SK-N-MC (cell line): ENCODE results near the gene CACNA1C.

Experiments
- EZH2 ChIP-seq: fragments of 200-600 bp; sonication (generic); IDR thresholded peaks from one replicate; pipeline ENCODE4 v1.6.1; 2017; ENCODE audit warnings: antibody characterized with exemption
- FOXP2 ChIP-seq: optimal IDR thresholded peaks from 2 replicates; pipeline ENCODE3; 2011; ENCODE audit warnings: mild to moderate bottlenecking, moderate library complexity; ENCODE audit not compliant: insufficient read depth; ENCODE audit errors: extremely low read length, control extremely low read depth
- POLR2AphosphoS5 ChIP-seq: IDR thresholded peaks from 2 replicates; pipeline ENCODE4 v1.6.1; 2012; ENCODE audit warnings: mild to moderate bottlenecking, low read depth, low read length, borderline replicate concordance

DNA sequence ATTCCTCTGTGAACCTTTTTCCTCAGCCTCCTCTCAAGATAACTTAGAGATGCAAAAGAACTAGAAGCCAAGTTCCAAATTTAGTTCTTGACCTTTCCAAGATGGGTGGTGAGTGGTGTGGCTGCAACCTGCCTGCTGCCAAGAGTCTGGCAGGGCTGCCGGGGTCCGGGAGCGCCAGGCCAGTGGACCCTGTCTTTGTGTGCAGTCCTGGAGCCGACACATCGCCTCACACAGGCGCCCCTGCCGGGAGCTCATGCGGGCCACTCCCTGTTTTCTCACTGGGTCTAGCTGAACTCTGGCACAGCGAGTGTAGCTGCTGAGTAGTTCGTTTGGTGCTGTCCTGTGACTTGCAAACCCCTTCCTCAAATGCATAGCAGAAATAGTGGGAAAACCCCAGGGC, 84.9 kb downstream of the CACNA1C start:
- TF ChIP-seq POLR2AphosphoS5 (no peak), EZH2 (no peak), FOXP2 (no peak)
